Adrenal gland (tissue), 12 donors: ENCODE results near the gene IQSEC3. TPM values are rescaled to one million over a fixed set of nuclear protein-coding genes. Genes with fewer than 3 reads are reported as not detected.

Experiments
- DNase-seq, 7 donors: peaks; one replicate each; pipeline ENCODE4 v3.0.0-alpha.2; 2019 to 2020
- H3K27ac ChIP-seq, 5 donors: fragments of 200-600 bp; sonication (generic) in 4 of 5; 1 replicate in 3 of 5; 2 replicates in 2 of 5; pipeline versions ENCODE4 v1.5.1 to v1.8.0; 2016 to 2020; ENCODE audit warnings: mild to moderate bottlenecking in 1 of 5
- H3K27me3 ChIP-seq: fragments of 200-600 bp; 2 replicates; pipeline ENCODE4 v1.8.0; 2021
- H3K36me3 ChIP-seq, 2 donors: fragments of 200-600 bp; replicated peaks in 1 of 2; 1 replicate in 1 of 2; 2 replicates in 1 of 2; pipeline versions ENCODE4 v1.5.1 to v1.8.0; 2018 to 2022
- H3K4me1 ChIP-seq, 2 donors: fragments of 200-600 bp; replicated peaks in 1 of 2; 1 replicate in 1 of 2; 2 replicates in 1 of 2; pipeline versions ENCODE4 v1.5.1 to v1.8.0; 2018 to 2021
- H3K4me3 ChIP-seq, 4 donors: fragments of 200-600 bp; sonication (generic) in 3 of 4; one replicate each; pipeline ENCODE4 v1.5.1; 2016 to 2018
- H3K9me3 ChIP-seq, 3 donors: fragments of 200-600 bp; sonication (generic) in 1 of 3; replicated peaks in 1 of 3; 1 replicate in 2 of 3; 2 replicates in 1 of 3; pipeline versions ENCODE4 v1.5.1 to v1.8.0; 2016 to 2021
- CTCF ChIP-seq, 6 experiments: fragments of 450-650 bp in 4 of 6; fragments of 200-600 bp in 2 of 6; sonication (generic) in 1 of 6; IDR thresholded peaks; 1 replicate in 5 of 6; 2 replicates in 1 of 6; pipeline versions ENCODE4 v1.5.1 to v1.8.0; 2016 to 2021; ENCODE audit warnings: antibody characterized with exemption in 6 of 6, mild to moderate bottlenecking in 2 of 6, moderate library complexity in 1 of 6
- POLR2A ChIP-seq, 2 donors: fragments of 450-650 bp; IDR thresholded peaks; one replicate each; pipeline ENCODE4 v1.6.1; 2017; ENCODE audit warnings: antibody characterized with exemption in 2 of 2, mild to moderate bottlenecking in 2 of 2, moderate library complexity in 1 of 2
- WGBS, 4 donors: extraction: QIAGEN DNeasy Blood & Tissue Kit in 2 of 4; methylation state at CpG; one replicate each; pipeline versions ENCODE4 v1.1.5 to v1.1.7; 2013 to 2017; 5-methylcytosine and 5-hydroxymethylcytosine counted together
- intact Hi-C, 2 donors: fragments of 100-400 bp; cut with DNase I; formaldehyde crosslinking; loops; one replicate each; pipeline versions ENCODE4 v1.14.1 to v1.15.0; 2022 to 2023
- polyA plus RNA-seq, 3 donors: library from polyadenylated mRNA; stranded (reverse); fragments of 200-250 nt in 2 of 3; fragments of 350-450 nt in 1 of 3; fragmentation: Illumina TruSeq in 1 of 3; extraction: RNeasy Lipid Tissue Mini Kit (QIAGEN cat#74804) in 1 of 3; gene quantifications; one replicate each; pipeline ENCODE4 v1.2.3, GENCODE V29; 2013 to 2014
- total RNA-seq, 9 donors: library from RNA; depleted of rRNA in 4 of 9; stranded (reverse); fragments of >200 nt in 4 of 9; fragments of 120-200 nt in 1 of 9; fragmentation: NEBNext Ultra II Directional in 1 of 9; extraction: Animal tissue kit (Norgen Biotek cat#: 25700) in 1 of 9; gene quantifications; one replicate each; pipeline versions ENCODE4 v1.1.0 to v1.2.4, GENCODE V29; 2013 to 2023
- donor health status: healthy with polysubstance abuse.
- donor health status: Bipolar disorder and iron deficiency.
- donor health status: DM: yes; HTN: yes; CAD: no.
- donor health status: DM: no; HTN: no; CAD: no.
- donor health status: DM: no; HTN: no; CAD: no.
- donor health status: DM: yes; HTN: yes; CAD: no.

IQSEC3 gene
- total and polyA plus RNA-seq, 12 donors, result 0.13 to 6.3 (median 1.00) TPM

DNA sequence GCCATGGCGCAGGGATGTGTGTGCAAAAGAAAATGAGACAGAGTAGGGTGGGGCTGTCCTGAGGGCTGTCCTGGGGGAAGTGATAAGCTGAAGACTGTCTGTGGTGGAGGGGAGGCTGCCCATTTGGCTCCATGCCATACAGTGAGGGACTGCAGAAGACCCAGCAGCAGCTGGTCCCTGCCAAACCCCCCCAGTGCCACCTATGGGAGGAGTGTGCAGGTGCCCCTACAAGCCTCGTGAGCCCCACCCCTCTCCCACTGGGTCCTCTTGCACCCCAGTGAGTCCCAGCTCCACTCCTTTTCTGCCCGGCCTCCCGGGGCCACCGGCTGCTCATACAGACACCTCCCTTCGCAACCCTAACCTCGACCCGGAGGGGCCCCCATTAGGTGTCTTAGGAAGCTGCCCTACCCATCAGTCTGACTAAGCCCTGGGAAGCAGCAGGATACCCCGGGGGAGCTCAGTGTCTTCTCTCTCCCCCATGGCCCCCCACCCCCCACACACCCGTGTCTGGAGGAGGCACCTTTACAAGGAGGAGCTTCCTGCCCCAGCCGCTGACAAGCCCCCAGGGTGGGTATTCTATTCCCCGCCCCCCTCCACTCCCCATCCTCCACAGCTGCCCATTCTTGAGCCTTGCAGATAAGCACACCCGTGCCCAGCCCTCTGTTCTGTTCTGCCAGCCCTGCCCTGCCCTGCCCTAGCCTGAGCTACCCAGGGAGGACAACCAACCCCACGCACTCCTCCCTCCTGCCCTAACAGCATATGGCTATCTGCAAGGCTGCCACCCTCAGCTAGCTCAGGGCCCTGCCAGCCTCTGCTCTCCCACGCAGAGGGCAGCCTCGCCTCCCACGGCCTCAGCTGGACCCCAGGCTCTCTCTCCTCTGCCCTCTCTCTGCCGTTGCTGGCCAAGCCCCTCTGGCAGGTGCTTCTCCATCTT lies 105.4 kb downstream of the IQSEC3 start:
- Histone ChIP-seq H3K4me1 (peaks cover 0 to 8% of the 10 kb centered on the region in 2 donors), H3K27me3 (no peaks in the 10 kb centered on the region), H3K36me3 (no peaks in the 10 kb centered on the region), H3K27ac (no peak overlapping the region), H3K4me3 (no peak overlapping the region), H3K9me3 (no peaks in the 10 kb centered on the region)
- intact Hi-C loops, result no loop called here
- 63 to 83% (median 71%) methylated on average over 11 to 18 of the region's 18 CpGs for WGBS, 4 donors
- TF ChIP-seq POLR2A (IDR thresholded peaks at IDR 0.05), result no peak
- no peak for TF ChIP-seq CTCF (IDR thresholded peaks at IDR 0.05)
- no peak for DNase-seq

- Histone ChIP-seq H3K36me3 (no peaks in the 10 kb centered on the region), H3K4me1 (peaks cover 0 to 11% of the 10 kb centered on the region in 2 donors), H3K4me3 (no peak overlapping the region), H3K27ac (no peak overlapping the region), H3K27me3 (no peaks in the 10 kb centered on the region), H3K9me3 (no peaks in the 10 kb centered on the region)
- 67 to 80% (median 78%) methylated on average over 13 to 15 of the region's 15 CpGs for WGBS, 4 donors
- intact Hi-C loops, result no loop called here
- no peak for DNase-seq
- TF ChIP-seq POLR2A (IDR thresholded peaks at IDR 0.05), result no peak
- no peak for TF ChIP-seq CTCF (IDR thresholded peaks at IDR 0.05)
Observed at GRCh38 chr12:172732-173161, 106.2 kb downstream of the IQSEC3 start.

DNA sequence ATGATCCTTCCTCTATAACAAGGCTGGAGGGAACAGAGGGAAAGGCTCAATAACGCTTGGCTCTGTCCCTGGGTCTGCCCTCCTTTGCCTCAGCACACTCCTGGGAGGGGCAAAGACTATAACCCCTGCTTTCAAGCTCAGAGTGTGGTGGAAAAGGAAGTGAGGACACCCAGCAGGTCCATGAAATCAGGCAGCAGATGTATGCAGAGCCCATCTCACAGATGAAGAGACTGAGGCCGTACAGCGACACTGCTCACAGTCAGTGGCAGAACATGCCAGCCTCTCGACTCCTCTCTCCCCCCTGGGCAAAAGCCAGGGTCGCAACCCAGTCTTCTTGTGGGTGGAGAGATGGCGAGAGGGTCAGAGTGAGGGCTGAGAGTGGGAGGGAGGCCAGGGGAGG lies 107.6 kb downstream of the IQSEC3 start:
- Histone ChIP-seq H3K9me3 (no peaks in the 10 kb centered on the region), H3K36me3 (no peaks in the 10 kb centered on the region), H3K4me1 (peaks cover 0 to 11% of the 10 kb centered on the region in 2 donors), H3K27me3 (no peaks in the 10 kb centered on the region), H3K27ac (no peak overlapping the region), H3K4me3 (no peak overlapping the region)
- intact Hi-C loops, result no loop called here
- TF ChIP-seq CTCF (IDR thresholded peaks at IDR 0.05) (no peak), POLR2A (IDR thresholded peaks at IDR 0.05) (no peak)
- WGBS, 4 donors, result 51 to 71% (median 66%) methylated on average over 5 to 6 of the region's 6 CpGs
- no peak for DNase-seq

- Histone ChIP-seq H3K9me3 (no peaks in the 10 kb centered on the region), H3K36me3 (no peaks in the 10 kb centered on the region), H3K4me1 (peaks cover 0 to 11% of the 10 kb centered on the region in 2 donors), H3K4me3 (no peak overlapping the region), H3K27ac (no peak overlapping the region), H3K27me3 (peaks cover 4% of the 10 kb centered on the region)
- DNase-seq, result no peak
- TF ChIP-seq CTCF (IDR thresholded peaks at IDR 0.05) (no peak), POLR2A (IDR thresholded peaks at IDR 0.05) (no peak)
- 48 to 71% (median 62%) methylated on average over 4 to 23 of the region's 23 CpGs for WGBS, 4 donors
- intact Hi-C loops, result no loop called here
Observed at GRCh38 chr12:174596-174995, 108.0 kb downstream of the IQSEC3 start.
